ENCODE measurements around the gene TFPI.

Gene TFPI

DNA sequence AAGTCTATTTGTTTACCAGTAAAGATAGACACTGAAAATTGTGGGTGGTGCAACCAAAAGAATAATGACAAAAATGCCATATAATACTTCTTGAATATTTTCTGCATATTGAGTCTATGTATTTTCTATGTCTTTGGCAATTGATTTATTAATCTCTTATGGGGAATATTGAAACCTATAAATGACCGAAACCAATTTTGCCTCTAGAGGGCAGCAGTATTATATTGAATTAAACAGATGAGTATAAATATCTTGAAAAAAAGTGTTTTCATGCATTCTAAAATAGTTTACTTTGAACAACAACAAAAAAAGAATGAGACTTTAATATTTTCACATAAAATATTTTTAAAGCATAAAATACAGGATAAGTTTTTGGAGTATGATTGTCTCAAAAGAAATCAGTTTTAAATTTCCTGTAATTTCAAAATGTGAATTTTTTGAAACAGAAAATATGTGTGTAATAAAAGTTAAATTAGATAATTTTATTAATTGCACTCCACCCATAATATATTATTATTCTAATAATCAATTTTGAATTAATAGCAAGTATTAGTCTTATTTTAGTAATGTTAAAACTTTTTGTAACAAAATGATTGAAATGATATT is 56.3 kb downstream of the TFPI start:
- peak in 1 of 2 experiments; percentile 23 for DNase-seq (ENCODE audit: low spot score in 2 of 2)
- in situ Hi-C loops (cut with MboI; ENCODE audit: low sequenced_read_pairs), result no loop called here
- Histone ChIP-seq H3K27me3 (ENCODE audit: low read depth) (no peaks in the 10 kb centered on the region), H3K36me3 (replicated peaks) (no peaks in the 10 kb centered on the region), H3K4me1 (no peaks in the 10 kb centered on the region), H3K9me3 (no peaks in the 10 kb centered on the region), H3K4me3 (no peak overlapping the region)

DNA sequence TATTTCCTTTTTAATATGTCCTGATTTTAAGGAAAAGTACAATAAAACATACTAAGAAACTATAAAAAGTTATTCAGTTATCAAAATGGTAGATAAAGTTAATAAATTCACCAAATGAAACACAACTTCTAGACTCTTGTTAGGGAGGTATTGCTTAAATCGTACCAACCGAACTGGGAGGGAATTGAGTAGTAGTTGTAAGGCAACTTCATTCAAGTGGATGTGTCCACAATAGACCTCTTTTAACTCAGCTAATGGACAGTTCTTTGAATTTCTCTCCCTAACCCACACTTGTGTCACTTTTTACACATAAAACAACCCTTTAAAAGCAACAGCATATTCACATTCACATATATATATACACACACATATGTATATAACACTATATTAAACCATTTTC is 57.1 kb downstream of the TFPI start:
- no peak for DNase-seq (ENCODE audit: low spot score in 2 of 2)
- H3K36me3 ChIP-seq (replicated peaks), result no peaks in the 10 kb centered on the region
- in situ Hi-C loops (cut with MboI; ENCODE audit: low sequenced_read_pairs), result no loop called here
- H3K4me3 ChIP-seq, result no peak overlapping the region
- no peaks in the 10 kb centered on the region for H3K9me3 ChIP-seq
- H3K27me3 ChIP-seq (ENCODE audit: low read depth), result no peaks in the 10 kb centered on the region
- H3K4me1 ChIP-seq, result no peaks in the 10 kb centered on the region

DNA sequence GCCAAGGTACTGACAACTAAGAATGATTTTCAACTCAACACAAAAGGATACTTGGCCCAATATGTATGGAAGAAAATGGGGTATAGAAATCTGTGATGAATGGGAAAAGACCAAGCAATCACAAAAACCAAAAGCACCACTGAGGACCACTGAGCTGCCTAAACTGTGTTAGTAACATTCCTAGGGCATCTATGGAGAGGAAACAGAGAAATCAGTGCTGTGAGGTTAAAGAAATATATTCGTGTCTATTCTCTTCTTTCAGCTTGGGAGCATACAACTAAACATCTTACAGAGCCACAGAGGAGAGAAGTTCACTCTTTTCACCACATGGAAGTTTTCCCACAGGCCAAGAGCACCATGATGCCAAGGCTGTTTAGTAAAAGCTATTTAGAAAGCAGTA is 58.9 kb downstream of the TFPI start:
- in situ Hi-C loops (cut with MboI; ENCODE audit: low sequenced_read_pairs), result no loop called here
- no peak overlapping the region for H3K4me3 ChIP-seq
- no peaks in the 10 kb centered on the region for H3K36me3 ChIP-seq (replicated peaks)

DNA sequence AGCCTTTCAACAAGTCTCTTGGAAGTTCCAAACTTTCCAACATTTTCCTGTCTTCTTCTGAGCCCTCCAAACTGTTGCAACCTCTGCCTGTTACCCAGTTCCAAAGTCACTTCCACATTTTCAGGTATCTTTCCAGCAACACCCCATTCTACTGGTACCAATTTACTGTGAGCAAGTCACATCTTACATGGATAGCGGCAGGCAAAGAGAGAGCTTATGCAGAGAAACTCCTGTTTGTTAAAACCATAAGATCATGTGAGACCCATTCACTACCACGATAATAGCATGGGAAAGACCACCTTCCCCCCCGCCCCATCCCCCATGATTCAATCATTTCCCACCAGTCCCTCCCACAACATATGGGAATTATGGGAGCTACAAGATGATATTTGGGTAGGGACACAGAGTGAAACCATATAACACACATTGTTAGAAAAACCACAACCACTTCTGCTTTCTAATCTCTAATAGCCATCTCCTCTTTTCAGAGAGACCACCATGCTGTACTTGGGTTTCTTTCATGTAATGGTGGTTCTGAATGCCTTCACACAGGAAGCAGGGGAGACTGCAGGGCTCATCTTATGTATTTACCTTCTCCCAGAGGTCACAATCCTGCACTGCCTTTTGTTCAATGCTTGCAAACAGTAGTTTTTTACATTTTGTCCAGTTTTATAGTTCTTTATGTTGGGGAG is 60.2 kb downstream of the TFPI start:
- in situ Hi-C loops (cut with MboI; ENCODE audit: low sequenced_read_pairs), result no loop called here

More for the DNA sequence above, 58.9 kb downstream of the TFPI start:
- no peak for DNase-seq (ENCODE audit: low spot score in 2 of 2)
- Histone ChIP-seq H3K4me1 (no peaks in the 10 kb centered on the region), H3K9me3 (no peaks in the 10 kb centered on the region), H3K27me3 (ENCODE audit: low read depth) (no peaks in the 10 kb centered on the region)

DNA sequence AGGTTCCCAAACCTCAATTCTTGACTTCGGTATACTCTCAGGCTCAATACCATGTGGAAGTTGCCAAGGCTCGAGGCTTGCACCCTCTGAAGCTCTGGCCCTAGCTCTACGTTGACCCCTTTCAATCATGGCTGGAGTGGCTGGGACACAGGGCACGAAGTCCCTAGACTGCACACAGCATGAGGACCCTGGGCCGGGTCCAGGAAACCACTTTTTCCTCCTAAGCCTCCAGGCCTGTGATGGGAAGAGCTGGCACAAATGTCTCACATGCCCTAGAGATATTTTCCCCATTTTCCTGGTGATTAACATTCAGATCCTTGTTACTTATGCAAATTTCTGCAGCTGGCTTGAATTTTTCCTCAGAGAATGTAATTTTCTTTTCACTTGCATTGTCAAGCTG is 61.1 kb downstream of the TFPI start:
- H3K4me1 ChIP-seq, result no peaks in the 10 kb centered on the region
- in situ Hi-C loops (cut with MboI; ENCODE audit: low sequenced_read_pairs), result no loop called here
- no peaks in the 10 kb centered on the region for H3K9me3 ChIP-seq
- DNase-seq (ENCODE audit: low spot score in 2 of 2), result no peak
- no peak overlapping the region for H3K4me3 ChIP-seq
- no peaks in the 10 kb centered on the region for H3K27me3 ChIP-seq (ENCODE audit: low read depth)
- no peaks in the 10 kb centered on the region for H3K36me3 ChIP-seq (replicated peaks)

More for the DNA sequence above, 60.2 kb downstream of the TFPI start:
- no peaks in the 10 kb centered on the region for H3K9me3 ChIP-seq
- H3K36me3 ChIP-seq (replicated peaks), result no peaks in the 10 kb centered on the region
- H3K4me3 ChIP-seq, result no peak overlapping the region
- H3K4me1 ChIP-seq, result no peaks in the 10 kb centered on the region
- no peaks in the 10 kb centered on the region for H3K27me3 ChIP-seq (ENCODE audit: low read depth)
- no peak for DNase-seq (ENCODE audit: low spot score in 2 of 2)

DNA sequence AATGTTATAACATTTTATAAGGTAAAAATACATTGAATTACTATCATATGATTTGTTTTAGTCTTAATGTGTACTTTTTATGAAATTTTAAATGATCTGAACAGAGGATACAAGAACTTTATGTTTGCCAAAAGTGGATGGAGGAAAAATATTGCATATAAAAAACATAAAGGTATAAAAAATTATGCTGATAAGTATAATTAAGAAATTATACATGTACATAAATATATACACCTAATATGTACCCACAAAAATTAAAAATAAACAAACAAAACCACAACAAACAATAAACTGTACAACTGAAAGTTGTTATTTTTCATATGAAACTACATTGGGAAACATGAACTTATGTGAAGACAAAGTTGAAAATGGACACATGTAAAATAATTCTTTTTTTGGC is 68.0 kb downstream of the TFPI start:
- Histone ChIP-seq H3K9me3 (no peaks in the 10 kb centered on the region), H3K27me3 (ENCODE audit: low read depth) (no peaks in the 10 kb centered on the region), H3K4me1 (no peaks in the 10 kb centered on the region), H3K36me3 (replicated peaks) (no peaks in the 10 kb centered on the region), H3K4me3 (no peak overlapping the region)
- in situ Hi-C loops (cut with MboI; ENCODE audit: low sequenced_read_pairs), result no loop called here
- no peak for DNase-seq (ENCODE audit: low spot score in 2 of 2)

DNA sequence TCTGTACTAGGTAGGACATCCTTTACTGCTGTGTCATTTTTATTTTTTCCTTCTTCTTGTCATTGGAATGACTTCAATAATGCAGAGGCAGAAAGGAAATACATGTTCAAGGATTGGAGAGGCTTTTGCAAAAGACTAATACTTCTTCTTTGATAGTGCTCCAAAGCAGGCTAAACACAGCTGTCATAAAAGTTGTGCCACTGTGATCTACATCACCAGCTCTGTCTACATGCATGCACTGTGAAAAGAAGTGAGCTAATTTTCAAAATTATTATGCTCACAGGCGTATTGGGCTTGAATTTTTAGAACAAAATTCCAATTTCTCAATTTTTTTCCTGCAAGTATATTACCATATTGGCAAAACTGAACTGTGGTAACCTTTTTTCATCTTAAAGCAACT is 68.7 kb downstream of the TFPI start:
- Histone ChIP-seq H3K36me3 (replicated peaks) (no peaks in the 10 kb centered on the region), H3K27me3 (ENCODE audit: low read depth) (no peaks in the 10 kb centered on the region), H3K4me3 (no peak overlapping the region), H3K9me3 (no peaks in the 10 kb centered on the region), H3K4me1 (no peaks in the 10 kb centered on the region)
- no peak for DNase-seq (ENCODE audit: low spot score in 2 of 2)
- in situ Hi-C loops (cut with MboI; ENCODE audit: low sequenced_read_pairs), result no loop called here

DNA sequence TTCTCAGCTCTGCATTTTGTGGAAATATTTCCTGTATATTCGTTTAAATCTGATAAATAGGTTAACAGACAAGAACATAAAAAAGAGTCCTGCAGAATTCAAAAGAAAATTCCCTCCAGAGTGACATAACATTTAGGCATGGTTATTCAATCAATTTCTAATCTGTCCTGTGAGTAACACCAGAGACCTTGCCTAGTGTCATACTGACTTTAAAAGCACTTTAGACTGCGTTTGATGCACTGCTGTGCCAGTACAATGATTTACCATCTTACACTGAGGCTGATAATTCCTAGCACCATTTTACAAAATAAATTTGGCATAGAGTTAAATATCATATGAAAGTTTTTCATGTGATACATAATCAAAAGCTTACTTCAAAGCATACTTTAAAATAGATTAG is 70.7 kb downstream of the TFPI start:
- no peaks in the 10 kb centered on the region for H3K36me3 ChIP-seq (replicated peaks)
- no peaks in the 10 kb centered on the region for H3K9me3 ChIP-seq
- no peak for DNase-seq (ENCODE audit: low spot score in 2 of 2)
- in situ Hi-C loops (cut with MboI; ENCODE audit: low sequenced_read_pairs), result no loop called here
- H3K4me1 ChIP-seq, result no peaks in the 10 kb centered on the region
- no peaks in the 10 kb centered on the region for H3K27me3 ChIP-seq (ENCODE audit: low read depth)
- H3K4me3 ChIP-seq, result no peak overlapping the region

DNA sequence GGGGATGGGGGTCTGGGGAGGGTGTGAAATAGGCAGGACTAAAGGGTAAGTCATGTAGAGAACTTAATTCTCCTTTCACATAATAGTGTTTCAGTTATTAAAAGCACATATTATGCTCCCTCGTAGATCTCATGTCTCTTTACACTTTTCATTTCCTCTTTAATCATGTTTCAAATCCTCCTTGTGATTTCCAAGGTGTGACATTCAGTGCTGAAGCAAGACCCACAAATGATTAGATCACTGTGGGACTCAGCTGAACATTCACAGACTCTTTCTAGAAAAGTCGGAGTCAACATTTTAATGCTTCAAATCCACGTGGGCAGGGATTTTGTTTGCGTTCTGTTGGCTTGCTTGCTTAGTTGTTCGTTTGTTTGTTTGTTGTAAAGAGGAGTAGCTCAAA is 71.4 kb downstream of the TFPI start:
- DNase-seq (ENCODE audit: low spot score in 2 of 2), result no peak
- in situ Hi-C loops (cut with MboI; ENCODE audit: low sequenced_read_pairs), result no loop called here
- Histone ChIP-seq H3K27me3 (ENCODE audit: low read depth) (no peaks in the 10 kb centered on the region), H3K4me3 (no peak overlapping the region), H3K4me1 (no peaks in the 10 kb centered on the region), H3K36me3 (replicated peaks) (no peaks in the 10 kb centered on the region), H3K9me3 (no peaks in the 10 kb centered on the region)

DNA sequence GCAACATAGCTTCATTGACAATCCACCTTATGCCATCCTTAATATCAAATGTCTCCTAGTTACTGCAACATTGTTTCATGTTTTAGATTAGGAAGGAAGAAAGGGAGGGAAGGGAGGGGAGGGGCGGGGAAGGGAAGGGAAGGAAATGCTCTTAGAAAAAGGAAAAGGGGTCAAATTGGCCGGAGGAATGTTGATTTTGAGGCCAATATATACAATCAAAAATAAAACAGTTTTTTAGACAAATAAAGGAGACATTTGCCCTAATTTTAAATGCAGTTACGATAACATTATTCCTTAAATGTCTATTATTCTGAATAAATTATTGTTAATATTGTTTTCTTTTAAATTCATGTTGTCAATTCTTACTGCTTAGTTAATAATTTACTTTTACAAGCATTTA is 72.7 kb downstream of the TFPI start:
- in situ Hi-C loops (cut with MboI; ENCODE audit: low sequenced_read_pairs), result no loop called here
- H3K27me3 ChIP-seq (ENCODE audit: low read depth), result no peaks in the 10 kb centered on the region
- H3K9me3 ChIP-seq, result no peaks in the 10 kb centered on the region
- no peaks in the 10 kb centered on the region for H3K36me3 ChIP-seq (replicated peaks)
- H3K4me3 ChIP-seq, result no peak overlapping the region
- no peak for DNase-seq (ENCODE audit: low spot score in 2 of 2)
- H3K4me1 ChIP-seq, result no peaks in the 10 kb centered on the region

DNA sequence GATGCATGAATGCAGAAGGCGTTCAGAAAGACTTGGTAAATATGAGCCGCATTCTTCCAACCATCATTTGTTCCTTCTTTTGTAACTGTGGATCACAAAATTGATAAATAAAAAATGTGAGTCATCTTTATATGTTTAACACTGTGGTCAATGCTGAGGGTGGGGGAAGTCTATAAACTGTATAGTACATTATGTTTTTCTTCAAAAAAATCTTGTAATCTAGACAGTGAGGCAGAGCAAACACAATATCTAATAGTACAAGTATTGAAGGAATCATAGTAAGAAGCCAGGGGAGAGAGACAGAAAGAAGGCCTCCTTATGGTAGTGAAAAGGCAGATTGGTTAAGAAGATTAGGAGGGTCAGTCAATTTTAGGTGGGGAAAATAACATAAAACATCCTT is 75.5 kb downstream of the TFPI start:
- DNase-seq (ENCODE audit: low spot score in 2 of 2), result no peak
- in situ Hi-C loops (cut with MboI; ENCODE audit: low sequenced_read_pairs), result no loop called here
- Histone ChIP-seq H3K36me3 (replicated peaks) (no peaks in the 10 kb centered on the region), H3K9me3 (no peaks in the 10 kb centered on the region), H3K4me3 (no peak overlapping the region), H3K27me3 (ENCODE audit: low read depth) (no peaks in the 10 kb centered on the region), H3K4me1 (no peaks in the 10 kb centered on the region)

DNA sequence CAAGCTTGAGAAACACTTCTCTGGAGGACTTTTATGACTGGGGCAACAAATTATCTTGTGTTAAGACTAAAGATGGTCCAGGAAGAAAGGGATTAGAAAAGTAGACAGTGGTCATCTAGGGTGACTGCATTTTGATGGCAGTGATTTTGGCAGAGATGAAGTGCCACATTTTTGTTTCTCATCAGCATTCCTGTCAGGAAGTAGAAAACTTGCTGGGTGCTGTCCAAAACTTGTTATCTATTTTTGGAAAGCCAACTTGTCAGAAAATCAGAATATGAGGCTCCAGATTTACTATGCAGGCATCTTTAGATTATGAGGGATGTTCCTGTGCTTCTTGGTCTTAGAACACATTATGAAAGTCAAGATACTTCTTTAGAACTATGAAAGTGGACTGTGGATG is 77.2 kb downstream of the TFPI start:
- Histone ChIP-seq H3K4me1 (no peaks in the 10 kb centered on the region), H3K36me3 (replicated peaks) (no peaks in the 10 kb centered on the region), H3K27me3 (ENCODE audit: low read depth) (no peaks in the 10 kb centered on the region), H3K9me3 (no peaks in the 10 kb centered on the region), H3K4me3 (no peak overlapping the region)
- in situ Hi-C loops (cut with MboI; ENCODE audit: low sequenced_read_pairs), result no loop called here
- no peak for DNase-seq (ENCODE audit: low spot score in 2 of 2)

DNA sequence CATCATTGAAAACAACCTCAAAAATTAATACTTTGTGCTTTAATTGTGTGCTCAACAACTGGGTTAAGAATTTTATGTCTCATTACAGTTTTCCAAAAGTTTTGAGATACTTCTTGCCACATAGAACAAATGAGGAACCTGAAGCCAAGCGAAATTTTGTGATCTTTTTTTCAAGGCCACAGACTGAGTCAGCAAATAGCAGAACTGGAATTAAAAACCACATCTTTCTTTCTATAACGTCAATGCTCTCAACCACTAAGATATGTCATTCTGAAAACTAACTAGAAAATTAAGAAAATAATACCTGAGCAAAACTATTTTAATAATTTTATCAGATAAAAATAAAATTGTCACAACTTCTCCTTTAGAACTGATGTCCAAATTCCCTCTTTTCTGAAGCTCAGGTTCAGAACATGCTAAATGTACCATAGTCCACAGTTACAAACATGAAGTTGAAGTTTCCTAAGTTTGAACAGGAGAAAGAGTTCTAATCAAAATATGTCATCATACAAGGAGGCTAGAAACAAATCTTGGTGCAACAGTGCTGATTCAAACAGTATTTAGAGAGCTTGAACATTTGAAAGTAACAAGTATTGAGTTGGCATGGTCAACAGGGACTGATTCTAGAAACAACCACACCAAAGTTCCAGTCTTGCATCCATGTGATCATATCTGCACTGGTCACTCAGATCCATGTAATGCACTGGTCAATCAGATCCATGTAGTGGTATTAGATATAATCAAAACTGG is 78.6 kb downstream of the TFPI start:
- DNase-seq (ENCODE audit: low spot score in 2 of 2), result no peak
- Histone ChIP-seq H3K36me3 (replicated peaks) (no peaks in the 10 kb centered on the region), H3K4me1 (no peaks in the 10 kb centered on the region), H3K27me3 (ENCODE audit: low read depth) (no peaks in the 10 kb centered on the region), H3K9me3 (no peaks in the 10 kb centered on the region), H3K4me3 (no peak overlapping the region)
- in situ Hi-C loops (cut with MboI; ENCODE audit: low sequenced_read_pairs), result no loop called here

DNA sequence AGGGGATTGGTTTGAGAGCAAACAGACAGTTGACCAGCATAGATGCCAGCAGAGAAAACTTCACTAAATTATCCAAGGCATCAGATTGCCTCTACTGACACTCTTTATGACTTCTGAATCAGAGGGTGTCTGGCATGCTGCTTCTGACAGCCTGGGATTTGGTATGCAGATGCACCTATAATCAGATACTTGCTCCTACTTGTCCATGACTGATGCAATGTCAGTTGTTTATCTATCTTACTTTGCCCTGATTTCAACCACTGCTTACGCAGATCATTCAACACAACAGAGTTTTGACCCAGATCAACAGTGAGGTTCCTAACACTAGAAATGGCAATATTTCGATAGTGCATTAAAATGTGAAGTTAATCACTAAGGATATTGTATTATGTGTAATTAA is 83.5 kb downstream of the TFPI start:
- H3K36me3 ChIP-seq (replicated peaks), result no peaks in the 10 kb centered on the region
- H3K4me3 ChIP-seq, result no peak overlapping the region
- no peaks in the 10 kb centered on the region for H3K9me3 ChIP-seq
- in situ Hi-C loops (cut with MboI; ENCODE audit: low sequenced_read_pairs), result no loop called here
- DNase-seq (ENCODE audit: low spot score in 2 of 2), result no peak
- H3K4me1 ChIP-seq, result no peaks in the 10 kb centered on the region
- no peaks in the 10 kb centered on the region for H3K27me3 ChIP-seq (ENCODE audit: low read depth)
